Central memory CD4-positive, alpha-beta T cell (primary cell): Measurements from ENCODE around the gene VAV2.
"Not testable (repeated sequence)": the region's sequence is repeated elsewhere in the genome, so short reads cannot be mapped to it uniquely, and the experiment has no call there.

Source experiments
- DNase-seq: peaks from one replicate; pipeline ENCODE4 v3.0.0; 2022

Gene VAV2

DNA sequence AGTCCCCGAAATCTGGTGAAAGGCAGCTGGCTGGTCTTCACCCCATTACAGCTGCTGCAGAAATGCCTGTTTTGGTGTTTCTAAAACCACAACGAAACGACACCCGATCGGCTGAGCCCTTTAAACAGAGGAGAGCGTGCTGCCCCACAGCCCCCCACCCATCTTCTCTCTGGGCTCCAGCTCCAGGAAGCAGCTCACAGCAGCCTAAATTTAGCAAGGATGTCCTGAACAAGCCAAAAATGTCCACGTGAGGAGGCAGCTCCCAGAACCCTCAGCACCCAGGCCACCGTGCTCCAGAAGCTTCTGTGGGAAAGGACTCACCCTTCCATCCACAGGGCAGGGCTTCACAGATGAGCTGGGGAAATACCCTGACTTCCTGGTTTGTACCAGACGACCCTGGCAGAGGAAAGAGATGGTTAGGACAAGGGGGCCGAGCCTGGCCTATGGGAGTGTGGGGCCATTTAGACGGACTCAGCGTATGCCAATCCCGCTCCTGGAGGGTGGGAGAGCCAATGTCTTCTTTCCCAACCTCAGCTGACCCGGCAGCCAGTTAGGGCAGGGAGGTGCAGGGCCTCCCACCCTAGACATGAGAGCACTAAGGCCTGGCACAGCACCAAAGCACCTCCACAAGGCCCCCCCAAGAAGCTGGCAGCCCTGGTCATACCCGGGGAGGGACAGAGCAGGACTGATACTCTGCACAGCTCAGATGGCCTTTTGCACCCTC lies 214.9 kb downstream of the VAV2 start:
- no peak for DNase-seq

DNA sequence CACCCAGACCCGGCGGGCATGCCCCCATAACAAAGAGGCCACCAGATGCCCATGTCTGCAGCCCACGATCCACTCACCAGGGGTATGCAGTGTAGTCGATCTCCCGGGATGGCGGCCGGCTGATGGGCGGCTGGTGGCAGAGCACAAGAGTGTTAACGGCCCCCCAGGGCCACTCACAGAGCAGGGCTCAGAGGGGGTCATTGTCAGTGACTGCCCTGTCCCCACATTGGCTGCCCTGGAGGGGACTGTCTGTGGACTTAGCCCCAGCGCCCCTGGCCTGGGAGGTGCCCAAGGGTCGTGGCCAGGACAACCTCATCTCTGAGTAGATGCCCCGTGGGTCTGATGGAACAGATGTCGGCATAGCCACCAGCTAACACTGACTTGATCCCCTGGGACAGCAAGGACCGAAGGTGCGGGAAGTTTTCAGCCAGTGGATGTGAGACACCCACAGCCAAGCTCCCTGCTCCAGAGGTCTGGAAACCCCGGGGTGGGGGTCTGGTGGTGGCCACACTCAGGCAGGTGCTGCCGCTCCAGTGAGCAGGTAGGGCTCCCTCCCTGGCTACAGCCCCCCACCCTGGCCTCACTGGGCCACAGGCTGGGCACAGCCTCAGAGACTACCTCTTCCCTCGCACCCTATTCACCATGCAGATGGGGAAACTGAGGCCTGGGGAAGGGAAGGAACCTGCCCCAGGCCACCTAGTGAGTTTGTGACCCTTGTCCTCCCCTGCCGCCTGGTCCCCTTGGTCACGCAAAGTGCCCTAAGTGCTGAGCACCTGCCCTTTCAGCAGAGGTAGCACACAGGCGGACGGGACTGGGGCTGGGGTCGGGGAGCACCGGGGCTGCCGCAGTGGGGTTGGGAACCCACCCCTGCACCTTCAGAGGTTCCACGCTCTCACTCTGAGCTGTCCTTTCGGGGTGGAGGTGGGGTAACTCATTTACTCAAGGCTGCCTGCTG lies 215.9 kb downstream of the VAV2 start:
- DNase-seq, result no peak

DNA sequence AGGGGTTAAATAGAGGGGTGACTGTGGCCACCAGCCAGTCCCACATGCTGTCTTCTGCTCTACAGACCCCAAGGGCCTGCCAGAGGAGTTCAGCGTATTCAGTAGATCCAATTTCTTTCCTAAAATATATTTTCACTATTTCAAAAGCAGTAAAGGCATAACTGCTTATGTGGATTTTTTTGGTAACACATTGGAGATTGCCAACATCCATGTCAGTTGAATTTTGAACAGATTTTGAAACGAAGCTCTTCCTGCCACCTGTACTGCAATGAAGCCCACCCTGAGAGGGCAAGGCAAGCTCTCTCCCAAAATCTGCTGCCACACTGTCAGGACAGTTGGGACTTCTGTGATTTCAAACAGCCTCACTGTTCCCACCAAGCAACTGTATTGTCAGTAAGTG lies 216.8 kb downstream of the VAV2 start:
- DNase-seq, result no peak

DNA sequence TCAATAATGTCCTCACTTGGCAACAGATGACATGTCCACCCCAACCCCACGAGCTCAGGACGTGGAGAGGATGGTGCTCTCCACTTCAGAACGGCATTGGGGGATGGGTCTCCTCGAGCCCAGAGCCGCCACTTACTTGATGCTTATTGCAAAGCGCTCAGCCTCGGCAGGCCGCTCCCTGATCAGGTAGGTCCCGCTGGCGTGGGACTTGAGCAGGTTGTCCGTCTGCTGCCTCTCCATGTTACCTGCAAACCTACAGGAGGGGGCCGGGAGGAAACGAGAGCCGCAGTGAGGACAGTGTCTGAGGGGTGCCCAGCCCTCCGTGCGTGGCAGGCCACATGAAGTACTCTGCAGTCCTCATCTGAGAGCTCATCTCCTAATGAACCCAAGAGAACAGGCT lies 217.3 kb downstream of the VAV2 start:
- DNase-seq, result no peak

DNA sequence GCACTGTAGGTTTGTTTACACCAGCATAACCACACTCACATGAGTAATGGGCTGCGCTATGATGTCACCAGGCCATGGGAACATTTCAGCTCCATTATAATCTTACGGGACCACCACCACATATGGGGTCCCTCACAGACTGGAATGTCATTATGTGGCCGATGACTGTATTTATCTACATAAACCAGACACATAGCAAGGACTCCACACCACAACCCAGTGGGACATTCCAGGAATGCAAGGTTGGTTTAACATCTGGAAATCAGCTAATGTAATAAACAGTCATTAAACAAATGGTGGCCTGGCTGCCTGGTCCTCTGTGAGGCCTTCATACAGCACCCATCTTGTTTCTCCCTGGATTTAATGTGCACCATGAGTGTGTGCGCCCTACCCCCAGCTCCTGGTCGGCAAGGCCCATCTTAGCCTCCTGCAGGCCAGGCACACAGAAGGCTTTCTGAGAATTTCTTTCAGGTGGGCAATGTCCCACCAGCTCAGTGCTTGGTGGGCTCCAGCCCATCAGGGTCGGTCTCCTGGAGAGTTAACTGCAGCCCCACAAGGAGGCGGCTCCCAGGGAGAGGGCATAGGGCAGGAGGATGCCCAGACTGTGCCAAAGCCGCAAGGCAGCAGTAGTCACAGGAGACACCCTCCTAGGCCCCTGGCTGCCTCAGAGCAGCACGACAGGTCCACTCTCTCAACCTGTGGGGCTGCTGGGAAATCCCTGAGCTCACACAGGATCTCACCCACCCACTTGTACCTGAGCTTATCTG lies 218.1 kb downstream of the VAV2 start:
- DNase-seq, result no peak

DNA sequence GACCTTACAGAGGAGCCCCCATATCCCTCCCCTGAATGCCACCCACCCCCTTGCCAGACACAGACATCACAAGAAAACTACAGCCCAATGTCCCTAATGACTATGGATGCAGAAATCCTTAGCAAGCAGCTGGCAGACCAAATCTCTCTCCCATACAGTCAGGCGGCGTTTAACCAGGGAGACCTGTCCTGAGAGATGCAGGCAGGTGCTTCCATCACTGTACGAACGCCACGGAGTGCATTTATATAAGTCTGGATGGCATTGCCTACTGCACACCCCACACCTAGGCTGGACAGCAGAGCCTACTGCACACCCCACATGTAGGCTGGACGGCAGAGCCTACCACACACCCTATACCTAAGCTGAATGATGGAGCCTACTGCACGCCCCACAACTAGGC lies 219.5 kb downstream of the VAV2 start:
- no peak for DNase-seq

DNA sequence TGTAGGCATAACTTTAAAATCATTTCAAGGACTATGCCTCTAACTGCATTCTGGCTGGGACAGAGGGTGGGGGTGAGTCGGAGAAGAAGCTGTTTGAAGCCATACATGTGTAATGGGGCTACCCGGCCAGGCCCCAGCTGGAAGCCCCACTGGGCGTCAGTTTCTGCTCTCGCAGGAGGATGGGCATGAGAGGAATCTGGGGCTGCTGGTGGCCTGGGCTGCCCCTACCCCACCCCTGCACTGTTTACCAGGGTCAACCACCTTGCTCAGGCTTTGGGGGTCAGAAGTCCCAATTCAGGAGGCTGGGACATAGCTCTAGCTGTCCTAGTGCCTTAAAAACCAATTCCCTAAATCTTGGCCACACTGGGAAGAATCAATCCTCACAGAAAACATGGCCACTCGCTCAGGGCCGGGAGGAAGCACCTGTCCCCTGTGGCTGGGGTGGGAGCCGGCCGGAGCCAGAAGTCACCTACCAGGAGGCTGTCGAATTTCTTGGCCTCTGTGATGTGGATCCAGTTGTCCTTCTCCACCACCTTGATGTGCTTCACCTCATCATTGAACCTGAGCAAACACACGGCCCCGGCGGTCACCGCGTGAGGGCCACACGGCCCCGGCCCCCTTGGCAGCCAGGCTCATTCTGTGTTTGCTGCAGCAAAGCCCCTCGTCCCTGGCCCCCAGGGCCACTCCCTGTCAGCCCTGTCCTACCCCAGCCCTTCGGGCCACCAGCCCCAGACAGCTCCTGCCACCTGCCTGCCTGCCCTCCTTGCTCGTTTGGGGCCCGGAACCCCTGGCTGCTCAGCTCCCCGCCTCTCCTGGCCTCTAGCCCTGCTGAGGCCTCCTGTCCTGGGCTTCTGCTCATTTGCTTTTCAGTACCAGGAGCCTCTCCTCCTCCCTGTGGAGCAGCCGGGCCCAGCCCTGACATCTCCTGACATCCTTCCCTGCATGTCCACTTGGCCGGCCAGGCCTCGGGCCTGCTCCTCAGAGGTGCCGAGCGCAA lies 220.3 kb downstream of the VAV2 start:
- DNase-seq, result no peak

DNA sequence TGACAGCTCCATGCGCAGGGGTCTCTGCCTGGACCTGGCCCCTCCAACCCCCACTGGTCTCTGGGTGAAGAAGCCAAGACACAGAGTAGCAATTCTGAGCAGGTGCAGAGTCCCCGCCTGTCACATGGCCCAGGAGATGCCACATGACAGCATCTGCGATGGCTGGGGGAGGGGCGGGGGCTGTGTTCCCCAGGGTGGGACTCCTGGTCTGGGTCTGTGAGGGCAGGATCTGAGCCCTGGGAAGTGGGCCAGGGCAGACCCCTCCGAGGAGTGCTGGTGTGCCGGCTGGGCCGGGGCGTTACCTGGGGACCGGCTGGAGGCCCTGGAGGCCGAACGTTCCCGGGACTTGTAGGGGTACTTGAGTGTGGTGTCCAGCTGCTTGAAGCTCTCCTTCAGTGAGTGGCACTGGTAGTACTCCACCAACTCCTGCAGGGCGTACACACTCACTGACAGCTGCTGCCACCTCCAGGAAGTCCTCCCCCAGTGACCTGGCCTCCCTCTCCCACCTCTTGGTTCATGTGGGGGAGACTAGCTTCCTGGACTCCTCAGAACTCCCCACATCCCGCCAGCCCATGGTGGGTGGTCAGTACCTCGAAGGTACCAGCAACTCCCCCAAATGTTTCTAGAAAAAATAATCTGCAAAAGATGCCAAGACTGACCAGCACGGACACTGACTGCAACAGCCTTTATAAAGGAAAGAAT lies 221.9 kb downstream of the VAV2 start:
- DNase-seq, result no peak

DNA sequence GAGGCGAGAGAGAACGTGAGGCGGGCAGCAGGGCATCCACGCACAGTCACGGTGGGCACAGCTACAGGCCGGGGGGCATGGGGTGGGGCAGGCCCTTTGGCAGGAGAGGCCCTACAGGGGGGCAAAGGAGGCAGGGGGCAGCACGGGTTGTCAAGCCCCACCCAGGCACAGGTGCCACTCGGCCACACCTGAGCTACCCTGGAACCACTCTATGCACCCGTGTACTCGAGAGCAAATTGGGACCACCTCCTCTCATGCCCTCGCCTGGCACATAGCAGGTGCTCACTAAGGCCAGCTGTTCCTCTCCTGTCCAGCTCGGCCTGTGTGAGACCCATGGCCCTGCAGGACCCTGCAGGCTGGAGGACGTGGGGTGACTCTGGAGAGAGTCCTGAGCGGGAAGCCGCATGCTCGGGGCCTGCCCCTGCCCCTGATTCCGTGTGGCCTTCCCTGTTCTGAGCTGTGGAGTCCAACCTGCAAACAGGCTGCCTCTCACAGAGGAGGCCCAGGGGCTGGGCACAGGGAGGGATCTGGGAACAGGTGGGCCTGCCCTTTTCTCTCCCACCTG lies 222.5 kb downstream of the VAV2 start:
- DNase-seq, result no peak

DNA sequence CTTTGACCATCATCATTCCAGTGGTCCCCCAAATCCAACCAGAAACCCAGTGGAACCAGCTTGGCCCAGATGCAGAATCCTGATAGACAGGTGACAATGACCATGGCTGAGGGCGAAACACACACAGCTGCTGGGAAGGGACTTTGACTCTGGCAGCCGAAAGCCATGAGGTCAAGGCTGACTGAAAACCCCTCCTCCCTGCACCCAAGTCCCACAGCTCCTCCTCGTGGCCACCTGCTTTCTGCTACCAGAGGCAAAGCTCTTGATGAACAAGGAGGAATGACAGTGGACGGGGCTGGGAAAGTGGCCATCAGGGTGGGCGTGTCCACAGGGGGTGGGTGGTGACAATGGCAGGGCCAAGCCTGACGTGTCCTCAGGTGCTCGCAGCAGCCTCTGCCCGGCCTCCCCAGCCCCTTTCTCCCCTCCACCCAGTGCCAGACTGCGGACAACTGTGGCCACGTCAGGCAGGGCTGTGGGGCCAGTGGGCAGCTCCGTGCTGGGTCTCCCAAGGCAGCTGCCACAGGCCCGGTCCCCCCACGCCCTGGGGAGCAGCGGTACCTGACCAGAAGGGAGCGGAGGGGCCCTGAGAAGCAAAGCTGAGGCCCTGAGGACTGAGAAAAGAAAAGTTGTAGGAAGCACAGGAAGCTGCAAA lies 223.1 kb downstream of the VAV2 start:
- DNase-seq, result no peak

DNA sequence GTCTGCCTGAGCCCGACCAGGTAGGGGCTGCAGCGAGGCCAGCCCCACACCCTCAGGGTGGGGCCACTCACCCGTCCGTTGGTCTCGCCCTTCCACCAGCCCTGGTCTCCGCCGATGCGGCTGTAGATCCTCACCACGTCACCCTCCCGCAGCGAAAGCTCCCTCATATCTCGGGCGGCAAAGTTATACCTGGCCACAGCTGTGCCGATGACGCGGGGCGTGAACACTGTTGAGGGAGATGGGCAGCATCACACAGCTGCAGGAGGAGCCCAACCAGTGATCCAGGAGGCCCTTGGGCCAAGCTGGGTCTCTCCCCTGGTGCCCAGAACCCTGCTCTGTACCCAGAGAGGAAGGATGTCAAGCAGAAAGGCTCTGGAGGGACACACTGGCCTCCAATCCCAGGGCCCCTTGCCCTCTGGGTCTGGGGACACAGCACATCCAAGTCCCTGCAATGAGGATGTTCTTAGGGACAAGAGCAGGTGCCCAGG lies 223.7 kb downstream of the VAV2 start:
- no peak for DNase-seq

DNA sequence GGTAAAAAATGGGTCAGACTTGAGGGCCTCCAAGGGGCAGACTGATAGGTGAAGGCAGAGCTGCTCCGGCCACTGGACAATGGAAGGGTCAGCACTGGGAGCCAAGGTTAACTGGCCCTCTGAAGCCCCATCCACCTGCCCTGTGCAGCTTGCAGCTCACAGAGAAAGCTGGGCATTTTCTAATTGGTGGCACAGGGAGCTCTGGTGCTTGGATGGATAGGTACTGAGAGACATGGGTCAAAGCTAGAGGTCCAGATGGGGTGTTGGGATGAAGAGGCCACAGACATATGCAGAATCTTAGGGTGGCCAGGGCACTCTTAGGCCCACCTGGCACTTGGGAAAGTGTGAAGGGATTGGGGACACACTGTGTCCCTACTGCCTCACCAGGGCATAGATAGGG lies 224.5 kb downstream of the VAV2 start:
- DNase-seq, result no peak

DNA sequence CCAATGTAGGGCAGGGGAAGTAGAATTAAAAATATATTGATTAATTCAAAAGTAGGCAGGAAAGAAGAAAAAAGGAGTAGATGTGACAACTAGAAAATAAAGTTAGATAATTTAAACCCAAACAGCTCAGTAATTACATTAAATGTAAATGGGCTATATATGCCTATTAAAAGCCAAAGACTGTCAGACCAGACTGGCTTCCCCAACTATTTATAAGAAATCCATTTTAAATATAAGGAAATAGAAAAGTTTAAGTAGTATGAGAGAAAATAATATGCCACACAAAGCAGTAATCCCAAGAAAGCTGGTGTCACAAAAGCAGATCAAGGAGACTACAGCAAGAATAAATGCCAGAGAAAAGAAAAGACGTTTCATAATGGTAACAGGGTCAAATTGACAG lies 225.1 kb downstream of the VAV2 start:
- no peak for DNase-seq

DNA sequence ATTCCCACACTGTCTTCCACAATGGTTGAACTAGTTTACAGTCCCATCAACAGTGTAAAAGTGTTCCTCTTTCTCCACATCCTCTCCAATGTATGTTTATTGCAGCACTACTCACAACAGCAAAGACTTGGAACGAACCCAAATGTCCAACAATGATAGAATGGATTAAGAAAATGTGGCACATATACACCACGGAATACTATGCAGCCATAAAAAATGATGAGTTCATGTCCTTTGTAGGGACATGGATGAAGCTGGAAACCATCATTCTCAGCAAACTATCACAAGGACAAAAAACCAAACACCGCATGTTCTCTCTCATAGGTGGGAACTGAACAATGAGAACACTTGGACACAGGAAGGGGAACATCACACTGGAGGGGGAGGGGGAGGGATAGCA lies 225.9 kb downstream of the VAV2 start:
- DNase-seq, result not testable (repeated sequence)

DNA sequence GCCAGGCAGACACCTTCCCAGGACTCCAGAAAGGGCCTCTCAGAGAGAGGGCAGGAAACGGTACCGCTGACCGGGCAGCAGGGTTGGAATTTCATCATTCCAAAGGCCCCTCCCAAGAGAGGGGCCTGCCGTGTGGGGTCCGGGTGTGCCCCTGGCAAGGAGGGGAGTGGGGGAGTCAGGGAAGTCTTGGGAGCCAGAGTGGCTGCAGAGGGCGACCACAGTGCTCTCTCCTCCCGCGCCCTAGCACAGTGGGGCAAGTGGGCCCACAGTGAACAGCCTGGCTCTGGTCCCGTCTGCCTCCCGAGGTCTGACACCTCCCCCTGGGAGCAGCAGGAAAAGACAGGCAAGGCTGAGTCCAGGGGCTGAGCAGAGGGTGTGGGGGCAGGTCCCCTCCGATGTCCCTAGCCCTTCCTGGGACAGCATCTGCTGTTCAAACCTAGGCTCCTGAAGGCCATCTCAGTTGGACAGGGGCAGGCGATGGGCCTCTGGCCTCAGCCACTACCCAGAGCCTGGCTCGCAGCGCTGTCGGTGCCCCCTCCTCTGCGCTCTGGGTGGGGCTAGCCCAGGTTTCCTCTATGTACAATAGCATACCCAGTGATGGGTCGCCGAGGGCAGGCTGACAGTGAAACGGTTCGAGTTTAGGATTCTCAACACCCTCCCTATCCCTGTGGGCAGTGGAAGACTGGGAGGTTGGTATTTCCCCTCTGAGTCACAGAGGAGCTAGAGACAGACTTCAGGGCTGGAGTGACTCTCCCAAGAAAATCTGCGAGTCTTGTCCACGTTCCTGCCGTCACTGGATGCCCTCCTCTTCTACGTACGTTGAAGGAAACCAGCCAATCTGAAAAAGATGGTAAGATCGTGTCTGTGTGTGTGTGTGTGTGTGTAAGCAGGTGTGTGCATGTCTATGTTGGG lies 228.6 kb downstream of the VAV2 start:
- DNase-seq, result no peak

DNA sequence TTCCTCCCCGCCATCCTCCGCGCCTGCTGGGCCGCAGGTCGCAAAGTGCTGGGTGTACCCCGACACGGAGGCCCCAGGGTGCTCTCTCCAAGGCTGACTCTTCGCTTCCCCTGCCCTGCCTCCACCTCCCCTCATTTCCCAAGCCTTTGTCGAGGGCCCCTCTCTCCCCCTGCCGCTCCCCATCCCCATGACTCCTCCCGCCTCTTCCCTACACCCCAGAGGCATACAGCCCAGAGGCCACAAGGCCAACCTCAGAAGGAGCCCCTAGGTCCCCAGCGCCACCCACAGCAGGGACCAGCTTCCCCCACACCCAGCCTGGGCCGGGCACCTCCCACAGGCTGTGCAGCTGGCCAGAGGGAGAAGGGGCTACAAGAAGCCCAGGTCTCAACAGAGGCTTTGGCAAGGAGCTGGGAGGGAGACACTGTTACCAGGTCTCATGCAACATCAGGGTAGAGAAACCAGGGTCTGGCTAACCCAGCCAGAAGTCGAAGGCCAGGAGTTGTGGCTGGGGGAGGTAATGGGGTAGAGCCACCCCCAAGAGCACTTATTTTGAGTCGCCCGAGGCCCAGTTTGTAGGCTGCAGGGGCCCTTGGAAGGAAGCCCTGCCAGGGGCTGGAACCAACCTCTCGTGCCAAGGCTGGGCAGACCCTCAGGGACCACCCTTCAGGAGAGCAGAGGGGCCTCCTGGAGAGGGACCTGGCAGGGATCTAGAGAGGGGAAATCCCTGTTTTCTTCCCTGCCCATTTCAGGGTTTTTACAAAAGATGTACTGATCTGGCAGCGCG lies 229.4 kb downstream of the VAV2 start:
- DNase-seq, result no peak

DNA sequence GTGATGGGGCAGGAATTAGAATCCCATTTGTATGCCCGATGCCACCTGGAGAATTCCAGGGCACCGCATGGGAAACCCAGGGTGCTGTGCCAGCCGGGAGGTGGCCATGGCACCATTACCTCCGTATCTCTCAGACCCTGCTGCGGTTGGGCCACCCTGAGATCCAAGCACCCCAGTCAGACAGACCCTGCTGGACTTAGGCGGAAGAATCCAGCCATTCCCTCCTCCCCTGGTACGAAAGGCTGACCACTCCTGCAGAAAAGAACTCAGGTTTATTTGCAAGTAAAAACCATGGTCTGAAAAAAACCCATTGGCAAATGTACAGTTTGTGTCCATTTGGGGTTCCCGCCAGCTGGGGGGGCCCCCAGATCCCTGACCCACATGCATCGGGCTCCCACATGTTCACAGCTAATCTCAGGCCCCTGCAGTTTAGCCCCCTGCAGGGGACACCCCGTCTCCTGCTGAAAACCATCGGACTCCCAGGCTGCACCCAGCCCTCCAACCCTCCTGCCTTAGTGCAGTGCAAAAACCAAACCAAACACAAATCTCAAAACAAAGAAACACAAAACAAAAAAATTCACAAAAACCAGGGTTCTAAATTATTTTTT lies 230.4 kb downstream of the VAV2 start:
- DNase-seq, result no peak

DNA sequence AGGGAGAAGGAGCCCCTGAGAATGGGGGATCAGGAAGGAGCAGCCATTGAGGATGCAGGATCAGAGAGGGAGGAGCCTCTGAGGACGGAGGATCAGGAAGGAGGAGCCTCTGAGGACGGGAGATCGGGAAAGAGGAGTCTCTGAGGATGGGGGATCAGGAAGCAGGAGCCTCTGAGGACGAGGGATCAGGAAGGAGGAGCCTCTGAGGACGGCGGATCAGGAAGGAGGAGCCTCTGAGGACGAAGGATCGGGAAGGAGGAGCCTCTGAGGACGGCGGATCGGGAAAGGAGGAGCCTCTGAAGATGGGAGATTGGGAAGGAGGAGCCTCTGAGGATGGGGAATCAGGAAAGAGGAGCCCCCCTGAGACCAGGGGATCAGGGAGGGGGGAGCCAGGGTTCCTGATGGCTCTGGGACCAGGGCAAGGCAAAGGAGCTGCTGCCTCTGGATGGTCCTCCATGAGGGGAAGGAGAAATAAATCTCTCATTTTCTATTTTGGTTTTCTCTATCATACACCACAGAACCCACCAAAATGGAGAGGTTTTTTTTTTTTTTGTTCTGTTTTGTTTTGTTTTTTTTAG lies 231.3 kb downstream of the VAV2 start:
- no peak for DNase-seq
